GM12892 (cell line): ENCODE measurements around the gene EPHB1.

Experiments used
- POLR2A ChIP-seq: IDR thresholded peaks from 2 replicates; pipeline ENCODE4 v1.6.1; 2011; ENCODE audit warnings: low read depth, low read length, control low read depth
- POLR2AphosphoS5 ChIP-seq: IDR thresholded peaks from 2 replicates; pipeline ENCODE4 v1.6.1; 2011; ENCODE audit warnings: low read depth, low read length, control low read depth
- TAF1 ChIP-seq: IDR thresholded peaks from 2 replicates; pipeline ENCODE4 v1.6.1; 2011; ENCODE audit warnings: low read depth, mild to moderate bottlenecking, control low read depth, low read length, borderline replicate concordance

DNA sequence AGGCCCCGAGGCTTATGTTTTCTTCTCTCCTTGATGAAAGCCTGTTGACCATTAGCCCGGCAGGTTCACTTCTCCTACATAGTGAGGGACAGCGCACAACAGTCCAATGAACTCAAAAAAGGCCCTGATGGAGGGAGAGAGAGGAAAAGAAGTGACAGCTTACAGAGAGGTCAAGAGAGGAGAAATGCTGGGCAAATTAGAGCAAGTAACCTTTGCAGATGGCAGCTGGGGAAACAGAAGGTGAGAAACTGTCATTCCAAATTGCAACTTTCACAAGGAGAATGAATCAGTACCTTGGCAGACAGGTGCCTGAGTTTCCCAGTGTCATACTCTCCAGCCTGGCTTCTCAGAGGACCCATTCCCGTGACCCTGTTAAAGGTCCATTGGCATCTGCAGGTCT, 252.0 kb downstream of the EPHB1 start:
- TF ChIP-seq POLR2AphosphoS5 (no peak), POLR2A (no peak), TAF1 (no peak)
